IMR-90 (cell line): ENCODE results near the gene RTKN. TPM values are rescaled to one million over a fixed set of nuclear protein-coding genes. Genes with fewer than 3 reads are reported as not detected.

Experiments used
- ATAC-seq: fragments of 200-7000 bp; cut with Tn5 transposase; 2 replicates; pipeline ENCODE4 v1.9.1; 2020; ENCODE audit warnings: low read depth, mild to moderate bottlenecking, moderate library complexity
- BruUV-seq: library from RNA; stranded (reverse); fragments of 400-500 nt; replicated peaks from 2 replicates; lab custom pipeline; 2021; lab: Mats Ljungman, UMichigan
- CTCF ChIA-PET: fragments of 300-600 bp; formaldehyde crosslinking; extraction: SDS; loops from one replicate; lab custom pipeline; 2021; ENCODE audit warnings: antibody characterized with exemption; lab: Yijun Ruan, JAX
- POLR2A ChIA-PET: fragments of 300-600 bp; sonication (Branson Sonifier 250); formaldehyde crosslinking; loops from one replicate; lab custom pipeline; 2022; ENCODE audit warnings: antibody characterized with exemption; ENCODE audit not compliant: unreplicated experiment; lab: Charles Lee
- DNase-seq: peaks from one replicate; pipeline ENCODE4 v3.0.0; 2013
- H2AFZ ChIP-seq: replicated peaks from 2 replicates; pipeline ENCODE3; 2013; ENCODE audit warnings: low read length, mild to moderate bottlenecking; ENCODE audit not compliant: poor library complexity
- H2AK5ac ChIP-seq: 2 replicates; pipeline ENCODE4 v1.6.1; 2013; ENCODE audit warnings: low read depth, low read length, inconsistent platforms
- H2AK9ac ChIP-seq: replicated peaks from 2 replicates; pipeline ENCODE3; 2013; ENCODE audit warnings: mild to moderate bottlenecking, low read depth, low read length, moderate library complexity; ENCODE audit not compliant: poor library complexity
- H2BK120ac ChIP-seq: 2 replicates; pipeline ENCODE4 v1.6.1; 2013; ENCODE audit warnings: low read depth, low read length, inconsistent platforms
- H2BK15ac ChIP-seq: 3 replicates; pipeline ENCODE4 v1.6.1; 2013; ENCODE audit warnings: low read depth, low read length, inconsistent platforms
- H2BK20ac ChIP-seq: 2 replicates; pipeline ENCODE4 v1.6.1; 2013; ENCODE audit warnings: low read depth, mild to moderate bottlenecking, inconsistent platforms, low read length, moderate library complexity
- H2BK5ac ChIP-seq: 2 replicates; pipeline ENCODE4 v1.6.1; 2013; ENCODE audit warnings: mild to moderate bottlenecking, low read depth, low read length, inconsistent platforms; ENCODE audit not compliant: poor library complexity, severe bottlenecking
- H3K14ac ChIP-seq: replicated peaks from 2 replicates; pipeline ENCODE4 v1.6.1; 2013; ENCODE audit warnings: low read depth, low read length, inconsistent platforms
- H3K18ac ChIP-seq: 2 replicates; pipeline ENCODE4 v1.6.1; 2013; ENCODE audit warnings: low read depth, low read length, control low read depth
- H3K23ac ChIP-seq: 2 replicates; pipeline ENCODE4 v1.6.1; 2013; ENCODE audit warnings: low read depth, low read length, inconsistent platforms
- H3K27ac ChIP-seq: 2 replicates; pipeline ENCODE4 v1.5.1; 2013; ENCODE audit warnings: mild to moderate bottlenecking, control low read depth, low read length; ENCODE audit not compliant: insufficient read depth
- H3K27me3 ChIP-seq: 2 replicates; pipeline ENCODE4 v1.6.1; 2013; ENCODE audit warnings: low read length; ENCODE audit not compliant: control insufficient read depth, insufficient read depth
- H3K36me3 ChIP-seq: 2 replicates; pipeline ENCODE4 v1.6.1; 2013; ENCODE audit warnings: low read length, mixed read lengths; ENCODE audit not compliant: control insufficient read depth, insufficient read depth
- H3K4ac ChIP-seq: 2 replicates; pipeline ENCODE4 v1.6.1; 2013; ENCODE audit warnings: low read depth, low read length, inconsistent platforms
- H3K4me1 ChIP-seq: 2 replicates; pipeline ENCODE4 v1.6.1; 2013; ENCODE audit warnings: low read length, mixed read lengths; ENCODE audit not compliant: control insufficient read depth, insufficient read depth
- H3K4me2 ChIP-seq: 2 replicates; pipeline ENCODE4 v1.6.1; 2013; ENCODE audit warnings: low read depth, mild to moderate bottlenecking, control low read depth, low read length, moderate library complexity
- H3K4me3 ChIP-seq: 2 replicates; pipeline ENCODE4 v1.5.1; 2013; ENCODE audit warnings: low read depth, mild to moderate bottlenecking, control low read depth, low read length, moderate library complexity; ENCODE audit not compliant: insufficient read depth
- H3K56ac ChIP-seq: 2 replicates; pipeline ENCODE4 v1.6.1; 2013; ENCODE audit warnings: low read length, inconsistent platforms; ENCODE audit not compliant: insufficient read depth; ENCODE audit errors: extremely low read depth
- H3K79me1 ChIP-seq, 2 experiments: 2 replicates each; pipeline ENCODE4 v1.6.1; 2013; ENCODE audit warnings: low read length in 2 of 2, inconsistent platforms in 1 of 2, low read depth in 1 of 2
- H3K9ac ChIP-seq: 2 replicates; pipeline ENCODE4 v1.6.1; 2013; ENCODE audit warnings: low read depth, low read length, control low read depth
- H3K9me1 ChIP-seq: 2 replicates; pipeline ENCODE4 v1.6.1; 2013; ENCODE audit warnings: low read length, inconsistent platforms; ENCODE audit not compliant: insufficient read depth
- H3K9me3 ChIP-seq: 2 replicates; pipeline ENCODE4 v1.6.1; 2013; ENCODE audit warnings: low read length; ENCODE audit not compliant: control insufficient read depth, insufficient read depth
- H4K20me1 ChIP-seq: 2 replicates; pipeline ENCODE4 v1.6.1; 2013; ENCODE audit warnings: low read length, inconsistent platforms; ENCODE audit not compliant: insufficient read depth
- H4K5ac ChIP-seq: 2 replicates; pipeline ENCODE4 v1.6.1; 2013; ENCODE audit warnings: mild to moderate bottlenecking, low read depth, low read length, control low read depth
- H4K8ac ChIP-seq, 2 experiments: 2 replicates each; pipeline ENCODE4 v1.6.1; 2013; ENCODE audit warnings: low read depth in 2 of 2, low read length in 2 of 2, control low read depth in 1 of 2, inconsistent platforms in 1 of 2
- H4K91ac ChIP-seq: 2 replicates; pipeline ENCODE4 v1.6.1; 2013; ENCODE audit warnings: low read depth, low read length, inconsistent platforms; ENCODE audit not compliant: insufficient read depth
- BHLHE40 ChIP-seq: fragments of 150-350 bp; IDR thresholded peaks from 2 replicates; pipeline ENCODE4 v1.6.1; 2016; ENCODE audit warnings: mild to moderate bottlenecking, low read depth, low read length
- CEBPB ChIP-seq: IDR thresholded peaks from 2 replicates; pipeline ENCODE4 v1.6.1; 2012; ENCODE audit warnings: low read depth, low read length, improper control_type of control experiment
- FOS ChIP-seq: fragments of 150-350 bp; IDR thresholded peaks from 2 replicates; pipeline ENCODE4 v1.6.1; 2016; ENCODE audit warnings: low read depth, low read length
- MAZ ChIP-seq: IDR thresholded peaks from 2 replicates; pipeline ENCODE4 v1.6.1; 2012; ENCODE audit warnings: low read depth, mild to moderate bottlenecking, low read length, improper control_type of control experiment, moderate library complexity, borderline replicate concordance
- MXI1 ChIP-seq: IDR thresholded peaks from 2 replicates; pipeline ENCODE4 v1.6.1; 2012; ENCODE audit warnings: low read depth, mild to moderate bottlenecking, low read length, moderate library complexity, borderline replicate concordance
- POLR2A ChIP-seq: IDR thresholded peaks from 2 replicates; pipeline ENCODE4 v1.6.1; 2012; ENCODE audit warnings: mild to moderate bottlenecking, low read depth, low read length
- RAD21 ChIP-seq: IDR thresholded peaks from 2 replicates; pipeline ENCODE4 v1.6.1; 2012; ENCODE audit warnings: low read length, improper control_type of control experiment
- USF2 ChIP-seq: fragments of 150-350 bp; IDR thresholded peaks from 2 replicates; pipeline ENCODE4 v1.6.1; 2017; ENCODE audit warnings: mild to moderate bottlenecking, antibody characterized with exemption, low read length, low read depth
- WGBS, 2 experiments: methylation state at CpG; one replicate each; pipeline versions ENCODE4 v1.1.5 to v1.1.7; 2013; ENCODE audit warnings: missing lambda C conversion rate in 2 of 2; ENCODE audit not compliant: insufficient read length in 1 of 2; ENCODE audit errors: extremely low coverage in 2 of 2; 5-methylcytosine and 5-hydroxymethylcytosine counted together
- dilution Hi-C: fragments of 300-500 bp; cut with HindIII; formaldehyde crosslinking; loops from one replicate; pipeline ENCODE4 v1.14.3; 2018; ENCODE audit warnings: low sequenced_read_pairs; ENCODE audit not compliant: unreplicated experiment
- in situ Hi-C: fragments of 300-500 bp; cut with MboI; formaldehyde crosslinking; loops from 3 replicates; pipeline ENCODE4 v1.14.3; 2019; ENCODE audit warnings: low sequenced_read_pairs, inconsistent platforms, mixed read lengths
- intact Hi-C: fragments of 100-400 bp; cut with micrococcal nuclease; formaldehyde crosslinking; loops from 2 replicates; pipeline ENCODE4 v1.10.0; 2022
- polyA plus RNA-seq, 3 experiments: library from polyadenylated mRNA; depleted of rRNA; stranded (reverse); fragments of >200 nt; gene quantifications; 2 replicates each; pipeline ENCODE4 v1.2.3, GENCODE V29; 2012; ENCODE audit warnings: low replicate concordance in 1 of 3
- total RNA-seq: library from RNA; depleted of rRNA; stranded (reverse); fragments of >200 nt; gene quantifications from 2 replicates; pipeline ENCODE4 v1.2.3, GENCODE V29; 2012

RTKN gene
- total and polyA plus RNA-seq, 2 of the 4 experiments (the other 2 are of a cell fraction) = 11.1 to 19.7 TPM

DNA sequence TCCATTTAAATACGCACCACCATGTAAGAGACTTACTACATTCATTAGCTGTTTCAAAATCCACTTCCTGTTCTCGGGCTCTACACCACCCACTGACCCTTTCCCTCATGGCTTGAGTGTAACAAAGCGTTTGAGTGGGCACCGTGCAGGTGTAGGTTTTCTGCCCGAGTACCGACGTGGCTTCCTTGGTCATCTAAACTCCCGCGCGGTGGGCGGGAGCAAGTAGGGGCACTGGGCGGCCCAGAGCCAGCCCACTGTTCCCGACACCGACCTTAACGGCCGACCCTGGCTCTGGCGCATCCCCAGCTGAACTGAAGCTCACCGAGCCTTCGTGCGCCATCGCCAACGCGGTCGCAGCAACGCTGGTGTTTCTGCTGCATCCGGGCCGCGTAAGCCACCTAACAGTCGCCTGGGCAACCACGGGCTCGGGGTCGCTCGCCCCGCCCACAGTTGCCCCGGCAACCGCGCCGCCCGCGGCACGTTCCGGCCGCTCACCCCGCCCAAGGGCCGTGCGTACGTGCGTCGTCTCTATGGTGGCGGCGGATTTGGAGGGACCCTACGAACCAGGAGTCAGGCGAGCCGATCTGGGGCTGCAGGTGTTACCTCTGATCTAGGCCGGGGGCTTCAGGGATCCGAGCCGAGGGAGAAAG is 20.4 kb downstream of the RTKN start, which contains the start of the genes C2orf81 and WDR54:
TSS of gene C2orf81 (minus strand) at position 399 of the 650 bp plus-strand sequence. CDS start at position 340, 59 bp downstream.
TSS of gene WDR54 (plus strand) at position 510 of the 650 bp plus-strand sequence. CDS start 424 bp downstream, outside the sequence.
- Histone ChIP-seq H3K79me1 (peaks cover 2 to 8% of the 10 kb centered on the region in 2 experiments; a peak in 2 of 4 replicates), H3K23ac (peak within 1 kb of the TSS; percentile 84; the same call in 1 of the 2 replicates), H3K9me3 (no peaks in the 10 kb centered on the region), H3K27me3 (no peaks in the 10 kb centered on the region; the same call in 1 of the 2 replicates), H3K27ac (peak within 1 kb of the TSS; percentile 27; the same call in 1 of the 2 replicates), H3K18ac (peak within 1 kb of the TSS; percentile 7; the same call in 1 of the 2 replicates), H4K5ac (peak within 1 kb of the TSS; percentile 54), H3K4me1 (peaks cover 3% of the 10 kb centered on the region), H3K56ac (no peak within 1 kb of the TSS), H4K8ac (peak within 1 kb of the TSS; percentile 75 to 86), H2BK120ac (no peak within 1 kb of the TSS), H3K14ac (peak within 1 kb of the TSS; percentile 40; the same call in 1 of the 2 replicates), H3K4ac (peak within 1 kb of the TSS; percentile 59), H3K36me3 (peaks cover 16% of the 10 kb centered on the region), H2AK5ac (peak within 1 kb of the TSS; percentile 71; the same call in 1 of the 2 replicates), H2AK9ac (peak within 1 kb of the TSS; percentile 96), H3K4me2 (peak within 1 kb of the TSS; percentile 99), H2BK20ac (no peak within 1 kb of the TSS), H2AFZ (peak within 1 kb of the TSS; percentile 98), H3K9me1 (peaks cover 7% of the 10 kb centered on the region), H3K9ac (peak within 1 kb of the TSS; percentile 52), H2BK15ac (no peak within 1 kb of the TSS; the same call in 2 of the 3 replicates), H3K4me3 (peak within 1 kb of the TSS; percentile 76), H4K20me1 (no peaks in the 10 kb centered on the region), H2BK5ac (peak within 1 kb of the TSS; percentile 16), H4K91ac (peak within 1 kb of the TSS; percentile 43; the same call in 1 of the 2 replicates)
- peak; percentile 96 for ATAC-seq
- intact Hi-C loops (no loop called here), dilution Hi-C loops (no loop called here), in situ Hi-C loops (no loop called here)
- DNase-seq = peak; percentile 82
- CTCF ChIA-PET = interaction anchor here (0.7 kb wide), 1 partner anchor 110 kb away, joined by 3 read pairs; no protein-coding TSS in a partner anchor
- BruUV-seq = no TSS peak
- 1% methylated on average over 39 of the region's 57 CpGs; no CpG with 5 or more reads in 1 of the 2 experiments for WGBS, 2 experiments
- POLR2A ChIA-PET = no interaction called here
- TF ChIP-seq BHLHE40 (peak; percentile 98), MAZ (peak; percentile 93), FOS (no peak), CEBPB (no peak), USF2 (peak; percentile 32; the same call in 1 of the 2 replicates), POLR2A (peak; percentile 61), RAD21 (no peak), MXI1 (peak; percentile 95)
